Bronchial epithelial cell (primary cell): ENCODE results near the gene ADAM19. TPM values are rescaled to one million over a fixed set of nuclear protein-coding genes. Genes with fewer than 3 reads are reported as not detected.

ENCODE experiments used
- DNase-seq: peaks from one replicate; pipeline ENCODE4 v3.0.0-alpha.2; 2010; ENCODE audit warnings: low read depth
- FAIRE-seq: peaks from 2 replicates; lab custom pipeline; 2011; peaks lifted over from hg19 to GRCh38; lab: Jason Lieb, UNC
- H3K27me3 ChIP-seq: 2 replicates; pipeline ENCODE4 v1.5.1; 2011; ENCODE audit warnings: low read length; ENCODE audit not compliant: control insufficient read depth, insufficient read depth
- H3K36me3 ChIP-seq: 2 replicates; pipeline ENCODE4 v1.5.1; 2011; ENCODE audit warnings: low read length; ENCODE audit not compliant: control insufficient read depth, insufficient read depth
- H3K4me3 ChIP-seq: 2 replicates; pipeline ENCODE4 v1.5.1; 2011; ENCODE audit warnings: mild to moderate bottlenecking, low read depth, low read length, control low read depth
- CTCF ChIP-seq: IDR thresholded peaks from 2 replicates; pipeline ENCODE4 v1.5.1; 2011; ENCODE audit warnings: mild to moderate bottlenecking, moderate library complexity, low read length, control low read depth, inconsistent platforms; ENCODE audit not compliant: insufficient read depth, severe bottlenecking
- total RNA-seq: library from RNA; depleted of rRNA; stranded (reverse); fragments of >200 nt; gene quantifications from 2 replicates; pipeline ENCODE4 v1.2.1, GENCODE V29; 2014

ADAM19 gene
- total RNA-seq, 1 donor from 2014 or later, result 0.79 TPM

DNA sequence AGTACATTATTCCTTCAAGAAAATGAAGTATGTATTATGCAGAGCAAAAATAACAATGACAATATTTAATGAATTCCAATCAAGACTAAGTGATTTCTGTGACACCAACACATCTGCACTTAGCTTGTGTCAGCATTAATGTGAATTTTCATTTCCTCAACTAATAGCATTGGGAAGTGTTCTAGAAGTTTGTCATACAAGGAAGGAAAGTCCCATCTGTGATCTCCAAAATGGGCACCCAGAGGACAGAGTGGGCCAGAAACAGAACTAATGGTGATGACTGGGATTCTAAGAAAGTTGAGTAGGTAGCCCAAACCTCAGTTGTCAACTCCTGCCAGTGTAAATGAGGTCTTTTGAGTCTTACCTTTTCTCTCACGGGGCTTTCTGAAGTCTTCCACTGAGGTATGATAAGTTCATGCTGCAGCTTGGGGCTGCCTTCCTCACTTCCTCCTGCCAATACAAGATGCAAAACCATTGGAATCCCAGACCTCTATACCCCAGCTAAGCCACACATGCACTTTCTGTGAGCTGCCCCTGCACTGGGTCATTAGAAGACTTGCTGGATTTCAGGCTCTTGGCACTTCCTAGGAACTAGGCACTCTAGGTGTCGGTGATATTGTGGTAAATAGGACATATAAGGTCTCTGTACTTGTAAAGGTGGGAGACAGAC lies 4.9 kb downstream of the ADAM19 start:
- DNase-seq, result no peak
- Histone ChIP-seq H3K4me3 (no peak overlapping the region), H3K27me3 (peaks cover 12% of the 10 kb centered on the region), H3K36me3 (no peaks in the 10 kb centered on the region)
- no peak for FAIRE-seq
- TF ChIP-seq CTCF, result no peak

DNA sequence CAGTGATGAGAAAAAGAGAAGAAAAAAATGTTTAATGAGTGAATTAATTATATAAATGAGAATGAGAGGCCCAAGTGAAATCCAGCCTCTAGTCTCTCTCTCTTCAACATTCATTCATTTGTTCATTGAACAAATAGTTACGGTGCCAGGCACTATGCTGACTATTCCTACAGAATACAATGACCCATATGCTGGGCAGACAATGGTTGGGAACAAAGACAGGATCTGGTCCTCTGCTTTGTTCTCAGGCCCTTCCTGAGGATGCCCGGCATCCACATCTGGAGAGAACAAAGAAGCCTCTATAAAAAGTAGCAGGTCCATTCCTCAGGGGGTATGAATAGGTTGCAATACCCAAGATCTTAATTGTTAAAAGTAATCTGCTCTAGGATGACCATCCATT lies 6.9 kb downstream of the ADAM19 start:
- no peak for DNase-seq
- no peak for TF ChIP-seq CTCF
- Histone ChIP-seq H3K27me3 (no peaks in the 10 kb centered on the region), H3K4me3 (no peak overlapping the region), H3K36me3 (no peaks in the 10 kb centered on the region)
- FAIRE-seq, result no peak

DNA sequence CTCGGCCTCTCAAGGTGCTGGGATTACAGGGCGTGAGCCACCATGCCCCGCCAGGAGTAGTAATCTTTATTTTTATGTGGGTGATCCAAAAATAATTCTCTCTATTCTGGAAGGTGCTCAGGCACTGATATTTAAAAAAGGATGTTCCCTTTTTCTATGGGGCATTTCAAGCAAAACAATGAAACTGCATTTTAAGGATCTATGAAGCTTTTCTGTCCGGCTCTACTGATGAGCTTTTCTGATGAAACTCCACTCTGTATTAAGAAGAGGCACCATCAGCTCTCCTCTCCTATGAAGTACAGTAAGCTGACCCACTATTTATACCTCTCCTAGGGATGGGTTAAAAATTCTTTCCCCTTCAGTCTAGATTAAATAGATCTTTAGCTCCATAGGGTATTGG lies 7.4 kb downstream of the ADAM19 start:
- H3K36me3 ChIP-seq, result no peaks in the 10 kb centered on the region
- no peak for TF ChIP-seq CTCF
- no peak for FAIRE-seq
- no peak for DNase-seq
- no peak overlapping the region for H3K4me3 ChIP-seq
- no peaks in the 10 kb centered on the region for H3K27me3 ChIP-seq

DNA sequence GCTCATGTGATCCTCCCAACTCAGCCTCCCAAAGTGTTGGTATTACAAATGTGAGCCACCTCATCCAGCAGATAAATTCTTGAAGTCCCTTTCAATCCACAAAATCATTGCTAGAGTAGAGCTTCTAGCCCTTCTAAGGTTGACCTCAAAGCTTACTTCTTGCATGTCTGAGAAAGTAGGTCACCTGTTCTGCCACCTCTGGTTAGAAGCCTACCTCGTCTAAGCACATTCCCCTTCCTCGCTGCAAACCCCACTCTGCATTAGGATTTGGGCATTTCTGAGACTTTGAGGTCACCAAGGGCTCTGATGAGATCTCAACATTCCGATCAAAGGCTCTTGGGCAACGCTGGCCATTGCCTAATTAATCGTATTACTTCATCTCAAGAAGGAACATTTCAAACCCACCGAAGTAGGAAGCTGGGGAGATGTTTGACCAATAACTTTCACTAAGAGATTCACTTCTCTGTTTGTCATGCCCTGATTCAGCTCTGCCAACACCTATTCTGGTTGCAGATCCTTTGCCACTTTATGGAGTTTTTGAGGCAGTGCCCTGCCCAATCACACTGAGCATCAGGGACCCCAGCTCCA lies 8.6 kb downstream of the ADAM19 start:
- TF ChIP-seq CTCF, result no peak
- Histone ChIP-seq H3K36me3 (no peaks in the 10 kb centered on the region), H3K27me3 (no peaks in the 10 kb centered on the region), H3K4me3 (no peak overlapping the region)
- DNase-seq (no peak), FAIRE-seq (no peak)

DNA sequence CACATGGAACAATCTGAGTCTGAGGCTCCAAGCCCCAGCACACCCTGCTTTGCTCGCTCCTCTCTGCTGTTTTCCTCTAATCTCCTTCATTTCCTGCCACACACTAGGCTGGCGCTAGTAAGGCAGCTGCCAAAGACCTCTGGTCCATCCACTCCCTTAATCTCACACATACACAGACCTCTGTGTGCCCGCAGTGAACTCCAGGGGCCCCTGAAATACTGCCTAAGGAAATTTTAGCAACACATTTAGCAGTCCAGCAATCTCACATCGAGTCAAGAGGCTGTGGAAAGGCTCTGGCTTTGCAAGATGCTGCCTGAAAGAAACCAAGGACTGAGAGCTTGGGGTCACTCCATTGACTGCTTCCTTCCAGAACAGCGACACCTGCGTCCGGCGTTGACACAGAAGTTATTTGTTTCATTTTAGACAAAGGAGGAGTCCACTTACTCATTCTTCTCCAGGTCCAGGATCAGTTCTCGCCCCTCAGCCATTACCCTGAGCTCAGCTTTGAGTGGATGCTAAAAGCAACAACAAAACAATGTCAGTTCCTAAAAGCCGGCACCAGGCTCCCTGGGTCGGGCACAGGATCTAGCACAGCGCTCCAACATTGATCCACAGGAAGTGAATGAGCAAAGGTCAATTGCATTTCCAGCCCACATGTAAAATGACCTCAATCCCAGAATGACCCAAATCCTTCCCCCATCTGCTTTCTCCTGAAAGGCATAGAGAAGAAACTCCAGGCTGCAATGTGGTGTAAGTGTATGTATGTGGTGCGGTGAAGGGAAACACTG lies 11.5 kb downstream of the ADAM19 start:
- H3K4me3 ChIP-seq, result no peak overlapping the region
- FAIRE-seq, result no peak
- TF ChIP-seq CTCF, result no peak
- H3K36me3 ChIP-seq, result no peaks in the 10 kb centered on the region
- DNase-seq, result no peak
- no peaks in the 10 kb centered on the region for H3K27me3 ChIP-seq
